IMR-90 (cell line): ENCODE results near the gene PHF21B. TPM values are rescaled to one million over a fixed set of nuclear protein-coding genes. Genes with fewer than 3 reads are reported as not detected.

ENCODE experiments used
- ATAC-seq: fragments of 200-7000 bp; cut with Tn5 transposase; 2 replicates; pipeline ENCODE4 v1.9.1; 2020; ENCODE audit warnings: low read depth, mild to moderate bottlenecking, moderate library complexity
- BruUV-seq: library from RNA; stranded (reverse); fragments of 400-500 nt; replicated peaks from 2 replicates; lab custom pipeline; 2021; lab: Mats Ljungman, UMichigan
- CTCF ChIA-PET: fragments of 300-600 bp; formaldehyde crosslinking; extraction: SDS; loops from one replicate; lab custom pipeline; 2021; ENCODE audit warnings: antibody characterized with exemption; lab: Yijun Ruan, JAX
- POLR2A ChIA-PET: fragments of 300-600 bp; sonication (Branson Sonifier 250); formaldehyde crosslinking; loops from one replicate; lab custom pipeline; 2022; ENCODE audit warnings: antibody characterized with exemption; ENCODE audit not compliant: unreplicated experiment; lab: Charles Lee
- DNase-seq: peaks from one replicate; pipeline ENCODE4 v3.0.0; 2013
- H2AFZ ChIP-seq: replicated peaks from 2 replicates; pipeline ENCODE3; 2013; ENCODE audit warnings: low read length, mild to moderate bottlenecking; ENCODE audit not compliant: poor library complexity
- H2AK5ac ChIP-seq: 2 replicates; pipeline ENCODE4 v1.6.1; 2013; ENCODE audit warnings: low read depth, low read length, inconsistent platforms
- H2AK9ac ChIP-seq: replicated peaks from 2 replicates; pipeline ENCODE3; 2013; ENCODE audit warnings: mild to moderate bottlenecking, low read depth, low read length, moderate library complexity; ENCODE audit not compliant: poor library complexity
- H2BK120ac ChIP-seq: 2 replicates; pipeline ENCODE4 v1.6.1; 2013; ENCODE audit warnings: low read depth, low read length, inconsistent platforms
- H2BK15ac ChIP-seq: 3 replicates; pipeline ENCODE4 v1.6.1; 2013; ENCODE audit warnings: low read depth, low read length, inconsistent platforms
- H2BK20ac ChIP-seq: 2 replicates; pipeline ENCODE4 v1.6.1; 2013; ENCODE audit warnings: low read depth, mild to moderate bottlenecking, inconsistent platforms, low read length, moderate library complexity
- H2BK5ac ChIP-seq: 2 replicates; pipeline ENCODE4 v1.6.1; 2013; ENCODE audit warnings: mild to moderate bottlenecking, low read depth, low read length, inconsistent platforms; ENCODE audit not compliant: poor library complexity, severe bottlenecking
- H3K14ac ChIP-seq: replicated peaks from 2 replicates; pipeline ENCODE4 v1.6.1; 2013; ENCODE audit warnings: low read depth, low read length, inconsistent platforms
- H3K18ac ChIP-seq: 2 replicates; pipeline ENCODE4 v1.6.1; 2013; ENCODE audit warnings: low read depth, low read length, control low read depth
- H3K23ac ChIP-seq: 2 replicates; pipeline ENCODE4 v1.6.1; 2013; ENCODE audit warnings: low read depth, low read length, inconsistent platforms
- H3K27ac ChIP-seq: 2 replicates; pipeline ENCODE4 v1.5.1; 2013; ENCODE audit warnings: mild to moderate bottlenecking, control low read depth, low read length; ENCODE audit not compliant: insufficient read depth
- H3K27me3 ChIP-seq: 2 replicates; pipeline ENCODE4 v1.6.1; 2013; ENCODE audit warnings: low read length; ENCODE audit not compliant: control insufficient read depth, insufficient read depth
- H3K36me3 ChIP-seq: 2 replicates; pipeline ENCODE4 v1.6.1; 2013; ENCODE audit warnings: low read length, mixed read lengths; ENCODE audit not compliant: control insufficient read depth, insufficient read depth
- H3K4ac ChIP-seq: 2 replicates; pipeline ENCODE4 v1.6.1; 2013; ENCODE audit warnings: low read depth, low read length, inconsistent platforms
- H3K4me1 ChIP-seq: 2 replicates; pipeline ENCODE4 v1.6.1; 2013; ENCODE audit warnings: low read length, mixed read lengths; ENCODE audit not compliant: control insufficient read depth, insufficient read depth
- H3K4me2 ChIP-seq: 2 replicates; pipeline ENCODE4 v1.6.1; 2013; ENCODE audit warnings: low read depth, mild to moderate bottlenecking, control low read depth, low read length, moderate library complexity
- H3K4me3 ChIP-seq: 2 replicates; pipeline ENCODE4 v1.5.1; 2013; ENCODE audit warnings: low read depth, mild to moderate bottlenecking, control low read depth, low read length, moderate library complexity; ENCODE audit not compliant: insufficient read depth
- H3K56ac ChIP-seq: 2 replicates; pipeline ENCODE4 v1.6.1; 2013; ENCODE audit warnings: low read length, inconsistent platforms; ENCODE audit not compliant: insufficient read depth; ENCODE audit errors: extremely low read depth
- H3K79me1 ChIP-seq, 2 experiments: 2 replicates each; pipeline ENCODE4 v1.6.1; 2013; ENCODE audit warnings: low read length in 2 of 2, inconsistent platforms in 1 of 2, low read depth in 1 of 2
- H3K9ac ChIP-seq: 2 replicates; pipeline ENCODE4 v1.6.1; 2013; ENCODE audit warnings: low read depth, low read length, control low read depth
- H3K9me1 ChIP-seq: 2 replicates; pipeline ENCODE4 v1.6.1; 2013; ENCODE audit warnings: low read length, inconsistent platforms; ENCODE audit not compliant: insufficient read depth
- H3K9me3 ChIP-seq: 2 replicates; pipeline ENCODE4 v1.6.1; 2013; ENCODE audit warnings: low read length; ENCODE audit not compliant: control insufficient read depth, insufficient read depth
- H4K20me1 ChIP-seq: 2 replicates; pipeline ENCODE4 v1.6.1; 2013; ENCODE audit warnings: low read length, inconsistent platforms; ENCODE audit not compliant: insufficient read depth
- H4K5ac ChIP-seq: 2 replicates; pipeline ENCODE4 v1.6.1; 2013; ENCODE audit warnings: mild to moderate bottlenecking, low read depth, low read length, control low read depth
- H4K8ac ChIP-seq, 2 experiments: 2 replicates each; pipeline ENCODE4 v1.6.1; 2013; ENCODE audit warnings: low read depth in 2 of 2, low read length in 2 of 2, control low read depth in 1 of 2, inconsistent platforms in 1 of 2
- H4K91ac ChIP-seq: 2 replicates; pipeline ENCODE4 v1.6.1; 2013; ENCODE audit warnings: low read depth, low read length, inconsistent platforms; ENCODE audit not compliant: insufficient read depth
- BHLHE40 ChIP-seq: fragments of 150-350 bp; IDR thresholded peaks from 2 replicates; pipeline ENCODE4 v1.6.1; 2016; ENCODE audit warnings: mild to moderate bottlenecking, low read depth, low read length
- CEBPB ChIP-seq: IDR thresholded peaks from 2 replicates; pipeline ENCODE4 v1.6.1; 2012; ENCODE audit warnings: low read depth, low read length, improper control_type of control experiment
- CHD1 ChIP-seq: IDR thresholded peaks from 2 replicates; pipeline ENCODE4 v1.6.1; 2012; ENCODE audit warnings: low read depth, low read length, improper control_type of control experiment
- CTCF ChIP-seq: conservative IDR thresholded peaks from 2 replicates; pipeline ENCODE4 v1.5.1; 2012; ENCODE audit warnings: mild to moderate bottlenecking, low read depth, low read length, improper control_type of control experiment
- FOS ChIP-seq: fragments of 150-350 bp; IDR thresholded peaks from 2 replicates; pipeline ENCODE4 v1.6.1; 2016; ENCODE audit warnings: low read depth, low read length
- MAFK ChIP-seq: IDR thresholded peaks from 2 replicates; pipeline ENCODE4 v1.6.1; 2012; ENCODE audit warnings: low read depth, low read length, improper control_type of control experiment
- MAZ ChIP-seq: IDR thresholded peaks from 2 replicates; pipeline ENCODE4 v1.6.1; 2012; ENCODE audit warnings: low read depth, mild to moderate bottlenecking, low read length, improper control_type of control experiment, moderate library complexity, borderline replicate concordance
- MXI1 ChIP-seq: IDR thresholded peaks from 2 replicates; pipeline ENCODE4 v1.6.1; 2012; ENCODE audit warnings: low read depth, mild to moderate bottlenecking, low read length, moderate library complexity, borderline replicate concordance
- NFE2L2 ChIP-seq: fragments of 150-350 bp; IDR thresholded peaks from 2 replicates; pipeline ENCODE4 v1.6.1; 2016; ENCODE audit warnings: low read depth, mild to moderate bottlenecking, low read length
- POLR2A ChIP-seq: IDR thresholded peaks from 2 replicates; pipeline ENCODE4 v1.6.1; 2012; ENCODE audit warnings: mild to moderate bottlenecking, low read depth, low read length
- RAD21 ChIP-seq: IDR thresholded peaks from 2 replicates; pipeline ENCODE4 v1.6.1; 2012; ENCODE audit warnings: low read length, improper control_type of control experiment
- RCOR1 ChIP-seq: IDR thresholded peaks from 2 replicates; pipeline ENCODE4 v1.6.1; 2012; ENCODE audit warnings: mild to moderate bottlenecking, low read length, improper control_type of control experiment; ENCODE audit not compliant: insufficient replicate concordance
- RFX5 ChIP-seq: IDR thresholded peaks from 2 replicates; pipeline ENCODE4 v1.8.0; 2012; ENCODE audit warnings: low read depth, mild to moderate bottlenecking, low read length, moderate library complexity
- SMC3 ChIP-seq: fragments of 150-350 bp; IDR thresholded peaks from 2 replicates; pipeline ENCODE4 v1.6.1; 2016; ENCODE audit warnings: low read depth, mild to moderate bottlenecking, antibody characterized with exemption, low read length, moderate library complexity
- WGBS, 2 experiments: methylation state at CpG; one replicate each; pipeline versions ENCODE4 v1.1.5 to v1.1.7; 2013; ENCODE audit warnings: missing lambda C conversion rate in 2 of 2; ENCODE audit not compliant: insufficient read length in 1 of 2; ENCODE audit errors: extremely low coverage in 2 of 2; 5-methylcytosine and 5-hydroxymethylcytosine counted together
- dilution Hi-C: fragments of 300-500 bp; cut with HindIII; formaldehyde crosslinking; loops from one replicate; pipeline ENCODE4 v1.14.3; 2018; ENCODE audit warnings: low sequenced_read_pairs; ENCODE audit not compliant: unreplicated experiment
- in situ Hi-C: fragments of 300-500 bp; cut with MboI; formaldehyde crosslinking; loops from 3 replicates; pipeline ENCODE4 v1.14.3; 2019; ENCODE audit warnings: low sequenced_read_pairs, inconsistent platforms, mixed read lengths
- intact Hi-C: fragments of 100-400 bp; cut with micrococcal nuclease; formaldehyde crosslinking; loops from 2 replicates; pipeline ENCODE4 v1.10.0; 2022
- polyA plus RNA-seq, 3 experiments: library from polyadenylated mRNA; depleted of rRNA; stranded (reverse); fragments of >200 nt; gene quantifications; 2 replicates each; pipeline ENCODE4 v1.2.3, GENCODE V29; 2012; ENCODE audit warnings: low replicate concordance in 1 of 3
- total RNA-seq: library from RNA; depleted of rRNA; stranded (reverse); fragments of >200 nt; gene quantifications from 2 replicates; pipeline ENCODE4 v1.2.3, GENCODE V29; 2012
- TF ChIP-seq, protein P1 (sequence below): fragments of 150-350 bp; IDR thresholded peaks from 2 replicates; pipeline ENCODE4 v1.6.1; 2016; ENCODE audit warnings: low read depth, mild to moderate bottlenecking, low read length, moderate library complexity, borderline replicate concordance
- TF ChIP-seq, protein P2 (sequence below): fragments of 150-350 bp; IDR thresholded peaks from 2 replicates; pipeline ENCODE4 v1.6.1; 2017; ENCODE audit warnings: mild to moderate bottlenecking, antibody characterized with exemption, low read length, low read depth

Gene PHF21B
- total and polyA plus RNA-seq, 2 of the 4 experiments (the other 2 are of a cell fraction): 0.02 TPM; not detected in 1

- Histone ChIP-seq H2BK5ac (no peak overlapping the region), H2BK120ac (no peak overlapping the region), H3K79me1 (no peaks in the 10 kb centered on the region), H3K27me3 (peaks cover 12% of the 10 kb centered on the region; the same call in 1 of the 2 replicates), H4K91ac (no peak overlapping the region), H3K56ac (no peak overlapping the region), H3K9me1 (no peaks in the 10 kb centered on the region), H2BK20ac (no peak overlapping the region), H3K9me3 (no peaks in the 10 kb centered on the region), H3K23ac (no peak overlapping the region), H3K14ac (no peak overlapping the region), H3K4ac (no peak overlapping the region), H4K5ac (no peak overlapping the region), H2AFZ (no peak overlapping the region), H4K20me1 (no peaks in the 10 kb centered on the region), H2BK15ac (no peak overlapping the region), H3K18ac (no peak overlapping the region), H4K8ac (no peak overlapping the region), H3K27ac (no peak overlapping the region), H3K4me3 (no peak overlapping the region), H3K4me1 (no peaks in the 10 kb centered on the region), H3K4me2 (no peak overlapping the region), H2AK5ac (no peak overlapping the region), H3K9ac (no peak overlapping the region), H2AK9ac (no peak overlapping the region), H3K36me3 (no peaks in the 10 kb centered on the region)
- intact Hi-C loops: no loop called here
- dilution Hi-C loops: no loop called here
- in situ Hi-C loops: no loop called here
- CTCF ChIA-PET: no interaction called here
- POLR2A ChIA-PET: no interaction called here
- TF ChIP-seq MXI1 (no peak), BHLHE40 (no peak), POLR2A (no peak), CEBPB (no peak), MAFK (no peak), SMC3 (no peak), FOS (no peak), RAD21 (no peak), MAZ (no peak), CTCF (no peak), RFX5 (no peak), CHD1 (no peak), NFE2L2 (no peak), RCOR1 (no peak)
- TF ChIP-seq, protein P1, sequence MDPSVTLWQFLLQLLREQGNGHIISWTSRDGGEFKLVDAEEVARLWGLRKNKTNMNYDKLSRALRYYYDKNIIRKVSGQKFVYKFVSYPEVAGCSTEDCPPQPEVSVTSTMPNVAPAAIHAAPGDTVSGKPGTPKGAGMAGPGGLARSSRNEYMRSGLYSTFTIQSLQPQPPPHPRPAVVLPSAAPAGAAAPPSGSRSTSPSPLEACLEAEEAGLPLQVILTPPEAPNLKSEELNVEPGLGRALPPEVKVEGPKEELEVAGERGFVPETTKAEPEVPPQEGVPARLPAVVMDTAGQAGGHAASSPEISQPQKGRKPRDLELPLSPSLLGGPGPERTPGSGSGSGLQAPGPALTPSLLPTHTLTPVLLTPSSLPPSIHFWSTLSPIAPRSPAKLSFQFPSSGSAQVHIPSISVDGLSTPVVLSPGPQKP: no peak
- TF ChIP-seq, protein P2, sequence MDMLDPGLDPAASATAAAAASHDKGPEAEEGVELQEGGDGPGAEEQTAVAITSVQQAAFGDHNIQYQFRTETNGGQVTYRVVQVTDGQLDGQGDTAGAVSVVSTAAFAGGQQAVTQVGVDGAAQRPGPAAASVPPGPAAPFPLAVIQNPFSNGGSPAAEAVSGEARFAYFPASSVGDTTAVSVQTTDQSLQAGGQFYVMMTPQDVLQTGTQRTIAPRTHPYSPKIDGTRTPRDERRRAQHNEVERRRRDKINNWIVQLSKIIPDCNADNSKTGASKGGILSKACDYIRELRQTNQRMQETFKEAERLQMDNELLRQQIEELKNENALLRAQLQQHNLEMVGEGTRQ: no peak
- DNase-seq (no peak), ATAC-seq (no peak)
- no TSS peak for BruUV-seq
- WGBS, 2 experiments: 76% methylated on average over 4 of the region's 13 CpGs; no CpG with 5 or more reads in 1 of the 2 experiments
These were observed 79.6 kb downstream of the PHF21B start for GRCh38 chr22:44930016-44930710.
